H1 (cell line): ENCODE results near the gene ZNF407.

Experiments
- BRCA1 ChIP-seq: IDR thresholded peaks from 2 replicates; pipeline ENCODE4 v1.6.1; 2012; ENCODE audit warnings: low read depth, low read length, improper control_type of control experiment
- CEBPB ChIP-seq: IDR thresholded peaks from 2 replicates; pipeline ENCODE4 v1.6.1; 2012; ENCODE audit warnings: low read depth, low read length
- EP300 ChIP-seq, 2 experiments: IDR thresholded peaks; 1 replicate in 1 of 2; 2 replicates in 1 of 2; pipeline ENCODE4 v1.6.1; 2011 to 2012; ENCODE audit warnings: low read depth in 2 of 2, low read length in 2 of 2, mild to moderate bottlenecking in 2 of 2, borderline replicate concordance in 1 of 2, inconsistent platforms in 1 of 2, moderate library complexity in 1 of 2
- EZH2 ChIP-seq: fragments of 200-600 bp; sonication (generic); IDR thresholded peaks from 2 replicates; pipeline ENCODE4 v1.7.1; 2012; ENCODE audit warnings: low read depth, mild to moderate bottlenecking, moderate library complexity, low read length, inconsistent platforms; ENCODE audit not compliant: severe bottlenecking
- GTF2F1 ChIP-seq: IDR thresholded peaks from 2 replicates; pipeline ENCODE4 v1.6.1; 2012; ENCODE audit warnings: low read depth, low read length, improper control_type of control experiment, borderline replicate concordance
- POLR2AphosphoS5 ChIP-seq: IDR thresholded peaks from 2 replicates; pipeline ENCODE4 v1.6.1; 2011; ENCODE audit warnings: low read depth, low read length
- RBBP5 ChIP-seq: IDR thresholded peaks from 2 replicates; pipeline ENCODE4 v1.7.1; 2012; ENCODE audit warnings: low read depth, mild to moderate bottlenecking, inconsistent platforms, low read length, moderate library complexity, borderline replicate concordance
- RXRA ChIP-seq: IDR thresholded peaks from 2 replicates; pipeline ENCODE4 v1.6.1; 2011; ENCODE audit warnings: low read depth, mild to moderate bottlenecking, low read length, moderate library complexity; ENCODE audit not compliant: insufficient read depth
- SIN3A ChIP-seq, 2 experiments: IDR thresholded peaks in 1 of 2; conservative IDR thresholded peaks in 1 of 2; 2 replicates each; pipeline ENCODE4 v1.6.1; 2011 to 2012; ENCODE audit warnings: low read length in 2 of 2, improper control_type of control experiment in 1 of 2, low read depth in 1 of 2, mild to moderate bottlenecking in 1 of 2
- SP1 ChIP-seq: IDR thresholded peaks from 2 replicates; pipeline ENCODE4 v1.6.1; 2011; ENCODE audit warnings: low read depth, low read length
- TF ChIP-seq, protein P1 (sequence below), 3 experiments: IDR thresholded peaks; 1 replicate in 2 of 3; 2 replicates in 1 of 3; pipeline versions ENCODE4 v1.5.1 to v1.6.1; 2011; ENCODE audit warnings: low read length in 3 of 3, mild to moderate bottlenecking in 3 of 3, inconsistent platforms in 2 of 3, low read depth in 1 of 3, moderate library complexity in 1 of 3; ENCODE audit not compliant: insufficient read depth in 1 of 3; ENCODE audit errors: control extremely low read depth in 1 of 3
- TF ChIP-seq, protein P2 (sequence below): IDR thresholded peaks from 2 replicates; pipeline ENCODE4 v1.6.1; 2012; ENCODE audit warnings: inconsistent platforms
- TF ChIP-seq, protein P3 (sequence below): IDR thresholded peaks from 2 replicates; pipeline ENCODE4 v1.6.1; 2012; ENCODE audit warnings: inconsistent platforms

DNA sequence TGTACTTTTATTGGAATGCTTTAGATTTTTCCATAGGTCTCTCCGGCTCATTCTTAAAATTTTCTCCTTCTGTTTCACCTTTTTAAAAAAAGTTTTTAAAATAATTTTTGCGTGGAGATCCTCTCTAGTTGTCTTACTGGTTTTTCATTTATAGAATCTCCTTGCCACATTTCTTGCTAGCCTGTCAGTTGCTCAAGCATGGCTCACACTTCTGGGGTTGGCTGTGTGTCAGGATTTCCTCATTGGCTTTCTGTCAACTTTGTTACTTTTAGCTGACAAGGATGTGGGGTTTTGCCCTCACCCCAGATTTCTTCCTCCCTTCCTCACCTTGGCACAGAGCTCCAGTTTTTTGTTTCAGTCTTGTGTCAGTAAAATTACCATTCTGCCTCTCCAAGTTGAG lies 124.6 kb downstream of the ZNF407 start:
- TF ChIP-seq BRCA1 (no peak), EZH2 (no peak), SP1 (no peak), GTF2F1 (no peak), RBBP5 (no peak), RXRA (no peak), CEBPB (no peak), POLR2AphosphoS5 (no peak), SIN3A (conservative IDR thresholded peaks at IDR 0.05 in 1 of 2, IDR thresholded peaks at IDR 0.05 in 1 of 2; ENCODE audit: low read depth in 1 of 2, low read length in 2 of 2) (no peak), EP300 (IDR thresholded peaks at IDR 0.05; ENCODE audit: borderline replicate concordance in 1 of 2, low read depth in 2 of 2, low read length in 2 of 2) (no peak)
- TF ChIP-seq, protein P1, sequence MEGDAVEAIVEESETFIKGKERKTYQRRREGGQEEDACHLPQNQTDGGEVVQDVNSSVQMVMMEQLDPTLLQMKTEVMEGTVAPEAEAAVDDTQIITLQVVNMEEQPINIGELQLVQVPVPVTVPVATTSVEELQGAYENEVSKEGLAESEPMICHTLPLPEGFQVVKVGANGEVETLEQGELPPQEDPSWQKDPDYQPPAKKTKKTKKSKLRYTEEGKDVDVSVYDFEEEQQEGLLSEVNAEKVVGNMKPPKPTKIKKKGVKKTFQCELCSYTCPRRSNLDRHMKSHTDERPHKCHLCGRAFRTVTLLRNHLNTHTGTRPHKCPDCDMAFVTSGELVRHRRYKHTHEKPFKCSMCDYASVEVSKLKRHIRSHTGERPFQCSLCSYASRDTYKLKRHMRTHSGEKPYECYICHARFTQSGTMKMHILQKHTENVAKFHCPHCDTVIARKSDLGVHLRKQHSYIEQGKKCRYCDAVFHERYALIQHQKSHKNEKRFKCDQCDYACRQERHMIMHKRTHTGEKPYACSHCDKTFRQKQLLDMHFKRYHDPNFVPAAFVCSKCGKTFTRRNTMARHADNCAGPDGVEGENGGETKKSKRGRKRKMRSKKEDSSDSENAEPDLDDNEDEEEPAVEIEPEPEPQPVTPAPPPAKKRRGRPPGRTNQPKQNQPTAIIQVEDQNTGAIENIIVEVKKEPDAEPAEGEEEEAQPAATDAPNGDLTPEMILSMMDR (IDR thresholded peaks at IDR 0.05; ENCODE audit: control extremely low read depth in 1 of 3, insufficient read depth in 1 of 3, low read depth in 1 of 3, low read length in 3 of 3), result no peak
- TF ChIP-seq, protein P2, sequence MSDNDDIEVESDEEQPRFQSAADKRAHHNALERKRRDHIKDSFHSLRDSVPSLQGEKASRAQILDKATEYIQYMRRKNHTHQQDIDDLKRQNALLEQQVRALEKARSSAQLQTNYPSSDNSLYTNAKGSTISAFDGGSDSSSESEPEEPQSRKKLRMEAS, result no peak
- TF ChIP-seq, protein P3, sequence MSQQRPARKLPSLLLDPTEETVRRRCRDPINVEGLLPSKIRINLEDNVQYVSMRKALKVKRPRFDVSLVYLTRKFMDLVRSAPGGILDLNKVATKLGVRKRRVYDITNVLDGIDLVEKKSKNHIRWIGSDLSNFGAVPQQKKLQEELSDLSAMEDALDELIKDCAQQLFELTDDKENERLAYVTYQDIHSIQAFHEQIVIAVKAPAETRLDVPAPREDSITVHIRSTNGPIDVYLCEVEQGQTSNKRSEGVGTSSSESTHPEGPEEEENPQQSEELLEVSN, result no peak
